HCT116 (cell line): ENCODE data around the gene ARL9. TPM values are rescaled to one million over a fixed set of nuclear protein-coding genes. Genes with fewer than 3 reads are reported as not detected.

Experiments
- ATAC-seq: fragments of 200-7000 bp; cut with Tn5 transposase; 2 replicates; pipeline ENCODE4 v1.9.1; 2020; ENCODE audit warnings: mild to moderate bottlenecking, moderate library complexity
- BruUV-seq: library from RNA; stranded (reverse); fragments of 400-500 nt; replicated peaks from 2 replicates; lab custom pipeline; 2021; lab: Mats Ljungman, UMichigan
- CTCF ChIA-PET: fragments of 300-600 bp; sonication (Branson Sonifier 250); formaldehyde crosslinking; loops from one replicate; lab custom pipeline; 2021; ENCODE audit warnings: antibody characterized with exemption; lab: Charles Lee
- POLR2A ChIA-PET: fragments of 300-600, 350-600 bp; sonication (Branson Sonifier 250); formaldehyde crosslinking; loops from one replicate; lab custom pipeline; 2021; ENCODE audit warnings: antibody characterized with exemption; lab: Charles Lee
- RAD21 ChIA-PET, 2 experiments: fragments of 300-600 bp; sonication (Branson Sonifier 250); formaldehyde crosslinking; loops; one replicate each; lab custom pipeline; 2023; ENCODE audit warnings: low total read pairs in 2 of 2; ENCODE audit not compliant: uncharacterized antibody in 2 of 2, unreplicated experiment in 2 of 2, low non-redundant PET in 1 of 2; lab: Charles Lee
- DNase-seq: peaks from one replicate; pipeline ENCODE4 v3.0.0-alpha.2; 2010; ENCODE audit warnings: low read depth, low spot score
- H2AFZ ChIP-seq: fragments of 200-600 bp; shearing (Covaris generic), sonication (generic); 2 replicates; pipeline ENCODE4 v1.6.1; 2017; ENCODE audit warnings: low read depth, mixed run types, mixed read lengths, antibody characterized with exemption, low read length; ENCODE audit not compliant: poor library complexity, severe bottlenecking
- H3K27ac ChIP-seq: 2 replicates; pipeline ENCODE4 v1.5.1; 2012; ENCODE audit warnings: low read depth, low read length
- H3K27me3 ChIP-seq: fragments of 200-600 bp; sonication (generic); 2 replicates; pipeline ENCODE4 v1.6.1; 2016; ENCODE audit warnings: mixed run types, low read length, mixed read lengths; ENCODE audit not compliant: insufficient read depth
- H3K36me3 ChIP-seq, 2 experiments: fragments of 200-500 bp in 1 of 2; fragments of 200-600 bp in 1 of 2; sonication (Bioruptor generic) in 1 of 2; sonication (generic) in 1 of 2; 2 replicates each; pipeline versions ENCODE4 v1.5.1 to v1.6.1; 2014 to 2016; ENCODE audit warnings: low read length in 2 of 2, inconsistent platforms in 1 of 2, mixed read lengths in 1 of 2, mixed run types in 1 of 2; ENCODE audit not compliant: insufficient read depth in 2 of 2, control insufficient read depth in 1 of 2
- H3K4me1 ChIP-seq, 2 experiments: fragments of 200-600 bp in 1 of 2; sonication (generic) in 1 of 2; 2 replicates each; pipeline versions ENCODE4 v1.5.1 to v1.6.1; 2012 to 2017; ENCODE audit warnings: low read length in 2 of 2, inconsistent platforms in 1 of 2, mild to moderate bottlenecking in 1 of 2, mixed read lengths in 1 of 2, mixed run types in 1 of 2, moderate library complexity in 1 of 2; ENCODE audit not compliant: insufficient read depth in 2 of 2, control insufficient read depth in 1 of 2
- H3K4me2 ChIP-seq: fragments of 200-600 bp; sonication (generic); 2 replicates; pipeline ENCODE4 v1.6.1; 2017; ENCODE audit warnings: mixed run types, low read length, mixed read lengths
- H3K4me3 ChIP-seq, 2 experiments: fragments of 200-600 bp in 1 of 2; sonication (generic) in 1 of 2; replicated peaks in 1 of 2; 2 replicates each; pipeline ENCODE4 v1.5.1; 2011 to 2016; ENCODE audit warnings: low read length in 2 of 2, control low read depth in 1 of 2, low read depth in 1 of 2, mild to moderate bottlenecking in 1 of 2, mixed read lengths in 1 of 2, mixed run types in 1 of 2
- H3K79me2 ChIP-seq: fragments of 200-600 bp; sonication (generic); 2 replicates; pipeline ENCODE4 v1.6.1; 2017; ENCODE audit warnings: mild to moderate bottlenecking, mixed run types, low read length, moderate library complexity, mixed read lengths; ENCODE audit not compliant: insufficient read depth
- H3K9ac ChIP-seq: fragments of 200-600 bp; sonication (generic); 2 replicates; pipeline ENCODE4 v1.6.1; 2016; ENCODE audit warnings: low read length, mixed read lengths
- H3K9me2 ChIP-seq: fragments of 200-600 bp; sonication (generic), shearing (Covaris generic); 2 replicates; pipeline ENCODE4 v1.6.1; 2017; ENCODE audit warnings: mixed run types, mild to moderate bottlenecking, moderate library complexity; ENCODE audit not compliant: insufficient read depth
- H3K9me3 ChIP-seq, 2 experiments: fragments of 200-500 bp in 1 of 2; fragments of 200-600 bp in 1 of 2; sonication (Bioruptor generic) in 1 of 2; sonication (generic) in 1 of 2; 2 replicates each; pipeline ENCODE4 v1.6.1; 2014 to 2017; ENCODE audit warnings: low read length in 2 of 2, mixed read lengths in 2 of 2, inconsistent platforms in 1 of 2, low read depth in 1 of 2, mild to moderate bottlenecking in 1 of 2, mixed run types in 1 of 2, moderate library complexity in 1 of 2; ENCODE audit not compliant: control insufficient read depth in 1 of 2, insufficient read depth in 1 of 2
- H4K20me1 ChIP-seq: fragments of 200-600 bp; sonication (generic), shearing (Covaris generic); 2 replicates; pipeline ENCODE4 v1.6.1; 2017; ENCODE audit warnings: mixed run types, mild to moderate bottlenecking, moderate library complexity; ENCODE audit not compliant: insufficient read depth
- CEBPB ChIP-seq: IDR thresholded peaks from 2 replicates; pipeline ENCODE4 v1.6.1; 2012; ENCODE audit warnings: low read depth
- CTCF ChIP-seq, 3 experiments: fragments of 200-600 bp in 1 of 3; sonication (generic) in 1 of 3; IDR thresholded peaks in 2 of 3; conservative IDR thresholded peaks in 1 of 3; 2 replicates each; pipeline ENCODE4 v1.5.1; 2012 to 2017; ENCODE audit warnings: low read depth in 2 of 3, low read length in 2 of 3, antibody characterized with exemption in 1 of 3, borderline replicate concordance in 1 of 3, control low read depth in 1 of 3, mild to moderate bottlenecking in 1 of 3, mixed read lengths in 1 of 3, mixed run types in 1 of 3, moderate library complexity in 1 of 3; ENCODE audit not compliant: insufficient read depth in 1 of 3
- EGR1 ChIP-seq: IDR thresholded peaks from 2 replicates; pipeline ENCODE4 v1.6.1; 2012; ENCODE audit warnings: low read depth
- EZH2phosphoT487 ChIP-seq: fragments of 200-600 bp; IDR thresholded peaks from 2 replicates; pipeline ENCODE4 v1.6.1; 2018; ENCODE audit warnings: antibody characterized with exemption, borderline replicate concordance
- POLR2AphosphoS5 ChIP-seq: IDR thresholded peaks from 2 replicates; pipeline ENCODE4 v1.6.1; 2011; ENCODE audit warnings: mild to moderate bottlenecking, low read depth, low read length, moderate library complexity
- RAD21 ChIP-seq: IDR thresholded peaks from 2 replicates; pipeline ENCODE4 v1.6.1; 2012; ENCODE audit warnings: low read depth, mild to moderate bottlenecking
- SIN3A ChIP-seq: IDR thresholded peaks from 2 replicates; pipeline ENCODE4 v1.6.1; 2012; ENCODE audit warnings: low read depth
- SRF ChIP-seq: IDR thresholded peaks from 2 replicates; pipeline ENCODE4 v1.6.1; 2012; ENCODE audit warnings: low read depth
- TCF7L2 ChIP-seq: IDR thresholded peaks from 2 replicates; pipeline ENCODE4 v1.7.0; 2011; ENCODE audit warnings: borderline replicate concordance, inconsistent platforms; ENCODE audit not compliant: insufficient read depth, insufficient read length; ENCODE audit errors: extremely low read depth
- YY1 ChIP-seq: IDR thresholded peaks from 2 replicates; pipeline ENCODE4 v1.6.1; 2011; ENCODE audit warnings: low read length, low read depth, moderate library complexity, mild to moderate bottlenecking; ENCODE audit not compliant: insufficient replicate concordance; ENCODE audit errors: extremely low read depth
- ZBTB33 ChIP-seq: IDR thresholded peaks from 2 replicates; pipeline ENCODE4 v1.6.1; 2011; ENCODE audit warnings: mild to moderate bottlenecking, low read length, moderate library complexity; ENCODE audit not compliant: insufficient replicate concordance; ENCODE audit errors: extremely low read depth
- ZNF274 ChIP-seq: fragments of 200-500 bp; sonication (Bioruptor generic); IDR thresholded peaks from 2 replicates; pipeline ENCODE4 v1.6.1; 2014; ENCODE audit warnings: mild to moderate bottlenecking, low read depth, low read length, inconsistent platforms
- intact Hi-C: fragments of 100-400 bp; cut with micrococcal nuclease; formaldehyde crosslinking; loops from 2 replicates; pipeline ENCODE4 v1.10.0; 2022
- total RNA-seq: library from RNA; stranded (reverse); gene quantifications from one replicate; pipeline ENCODE4 v1.2.1, GENCODE V29; 2021; ENCODE audit not compliant: unreplicated experiment
- TF ChIP-seq, protein P1 (sequence below): IDR thresholded peaks from 2 replicates; pipeline ENCODE4 v1.6.1; 2012

The ARL9 gene
- total RNA-seq, 1 experiment from 2014 or later, result not detected

DNA sequence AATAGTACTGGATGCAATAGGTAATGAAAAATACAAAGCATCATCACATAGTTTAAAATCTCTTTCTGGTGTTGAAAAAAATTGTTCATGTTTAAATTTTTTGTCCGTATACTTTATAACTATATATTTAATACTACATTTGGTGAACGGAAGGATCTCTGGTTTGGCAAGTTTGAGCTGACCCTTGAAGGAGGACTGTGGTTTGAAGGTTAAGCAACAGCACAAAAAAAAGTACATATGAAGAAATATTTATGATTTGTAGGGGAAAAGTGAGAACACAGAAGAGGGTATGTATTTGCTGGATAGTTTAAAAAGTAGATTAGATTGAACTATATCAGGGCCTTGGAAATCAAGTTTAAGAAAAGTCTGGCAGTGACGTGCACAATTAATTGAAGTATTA, 24.9 kb upstream of the ARL9 start:
- TF ChIP-seq RAD21, result no peak
- no peak for TF ChIP-seq CEBPB
- no peak for TF ChIP-seq SRF
- TF ChIP-seq CTCF (IDR thresholded peaks at IDR 0.05 in 2 of 3, conservative IDR thresholded peaks at IDR 0.05 in 1 of 3; ENCODE audit: borderline replicate concordance in 1 of 3, insufficient read depth in 1 of 3, low read depth in 2 of 3, low read length in 2 of 3), result no peak
- TF ChIP-seq EZH2phosphoT487, result no peak
- no peak for TF ChIP-seq YY1
- no peak for TF ChIP-seq POLR2AphosphoS5
- Histone ChIP-seq H2AFZ (no peak overlapping the region), H3K4me2 (no peak overlapping the region), H3K9me3 (no peaks in the 10 kb centered on the region), H3K9me2 (no peaks in the 10 kb centered on the region), H3K27me3 (no peaks in the 10 kb centered on the region), H3K36me3 (peaks cover 49 to 62% of the 10 kb centered on the region in 2 experiments), H3K27ac (no peak overlapping the region), H3K4me1 (no peaks in the 10 kb centered on the region), H3K9ac (no peak overlapping the region), H3K79me2 (peaks cover 16% of the 10 kb centered on the region), H3K4me3 (no peak overlapping the region), H4K20me1 (no peaks in the 10 kb centered on the region)
- ATAC-seq (no peak), DNase-seq (no peak)
- ChIA-PET CTCF (no interaction called here), RAD21 (no interaction called here), POLR2A (no interaction called here)
- BruUV-seq, result TSS peak; percentile 1
- intact Hi-C loops, result no loop called here

- ATAC-seq (no peak), DNase-seq (no peak)
- H3K9me3 ChIP-seq, result no peaks in the 10 kb centered on the region
- intact Hi-C loops, result no loop called here
- H2AFZ ChIP-seq, result no peak overlapping the region
- H4K20me1 ChIP-seq, result no peaks in the 10 kb centered on the region
- CTCF ChIA-PET, result no interaction called here
- POLR2A ChIA-PET, result no interaction called here
- no peaks in the 10 kb centered on the region for H3K4me1 ChIP-seq
- no peak overlapping the region for H3K4me3 ChIP-seq
- peaks cover 33 to 41% of the 10 kb centered on the region in 2 experiments for H3K36me3 ChIP-seq
- H3K79me2 ChIP-seq, result no peaks in the 10 kb centered on the region
- RAD21 ChIA-PET, result no interaction called here
- no peak overlapping the region for H3K9ac ChIP-seq
- no peaks in the 10 kb centered on the region for H3K9me2 ChIP-seq
- no peak overlapping the region for H3K27ac ChIP-seq
- H3K4me2 ChIP-seq, result no peak overlapping the region
- BruUV-seq, result no TSS peak
- H3K27me3 ChIP-seq, result no peaks in the 10 kb centered on the region
- TF ChIP-seq TCF7L2, result no peak
- TF ChIP-seq EGR1, result no peak
- no peak for TF ChIP-seq YY1
- TF ChIP-seq EZH2phosphoT487, result no peak
- TF ChIP-seq CTCF (IDR thresholded peaks at IDR 0.05 in 2 of 3, conservative IDR thresholded peaks at IDR 0.05 in 1 of 3; ENCODE audit: borderline replicate concordance in 1 of 3, insufficient read depth in 1 of 3, low read depth in 2 of 3, low read length in 2 of 3), result no peak
- TF ChIP-seq ZNF274, result no peak
- TF ChIP-seq, protein P1, sequence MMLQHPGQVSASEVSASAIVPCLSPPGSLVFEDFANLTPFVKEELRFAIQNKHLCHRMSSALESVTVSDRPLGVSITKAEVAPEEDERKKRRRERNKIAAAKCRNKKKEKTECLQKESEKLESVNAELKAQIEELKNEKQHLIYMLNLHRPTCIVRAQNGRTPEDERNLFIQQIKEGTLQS, result no peak
- no peak for TF ChIP-seq SIN3A
- TF ChIP-seq ZBTB33, result no peak
- no peak for TF ChIP-seq POLR2AphosphoS5
Measured at GRCh38 chr4:56496241-56496640, 9.3 kb upstream of the ARL9 start.
